ENCODE results near the gene DCX.

DNA sequence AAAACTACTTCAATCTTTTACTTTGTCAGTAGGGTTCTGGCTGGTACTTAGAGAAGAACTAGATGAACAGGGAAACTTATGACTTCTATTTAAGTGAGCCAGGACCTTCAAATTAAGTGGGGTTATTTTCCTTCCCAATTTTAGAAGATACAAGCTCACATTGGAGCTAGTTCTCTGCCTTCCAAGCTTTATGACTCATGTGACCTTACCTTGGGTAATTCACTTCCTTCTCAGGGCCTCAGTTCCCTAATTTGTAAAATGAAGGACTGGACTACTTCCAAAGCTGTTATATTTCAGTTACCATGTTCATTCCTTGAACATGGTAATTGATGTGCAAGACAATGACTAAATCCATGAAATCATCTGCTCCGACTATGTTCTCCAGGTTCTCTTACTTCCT is 32.0 kb upstream of the DCX start:
- TF ChIP-seq POLR2A (IDR thresholded peaks at IDR 0.05) = no peak
- TF ChIP-seq, protein P1, sequence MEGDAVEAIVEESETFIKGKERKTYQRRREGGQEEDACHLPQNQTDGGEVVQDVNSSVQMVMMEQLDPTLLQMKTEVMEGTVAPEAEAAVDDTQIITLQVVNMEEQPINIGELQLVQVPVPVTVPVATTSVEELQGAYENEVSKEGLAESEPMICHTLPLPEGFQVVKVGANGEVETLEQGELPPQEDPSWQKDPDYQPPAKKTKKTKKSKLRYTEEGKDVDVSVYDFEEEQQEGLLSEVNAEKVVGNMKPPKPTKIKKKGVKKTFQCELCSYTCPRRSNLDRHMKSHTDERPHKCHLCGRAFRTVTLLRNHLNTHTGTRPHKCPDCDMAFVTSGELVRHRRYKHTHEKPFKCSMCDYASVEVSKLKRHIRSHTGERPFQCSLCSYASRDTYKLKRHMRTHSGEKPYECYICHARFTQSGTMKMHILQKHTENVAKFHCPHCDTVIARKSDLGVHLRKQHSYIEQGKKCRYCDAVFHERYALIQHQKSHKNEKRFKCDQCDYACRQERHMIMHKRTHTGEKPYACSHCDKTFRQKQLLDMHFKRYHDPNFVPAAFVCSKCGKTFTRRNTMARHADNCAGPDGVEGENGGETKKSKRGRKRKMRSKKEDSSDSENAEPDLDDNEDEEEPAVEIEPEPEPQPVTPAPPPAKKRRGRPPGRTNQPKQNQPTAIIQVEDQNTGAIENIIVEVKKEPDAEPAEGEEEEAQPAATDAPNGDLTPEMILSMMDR (IDR thresholded peaks at IDR 0.05 in 4 of 5, conservative IDR thresholded peaks at IDR 0.05 in 1 of 5) = no peak
